Activated CD8-positive, alpha-beta memory T cell treated with anti-CD3 and anti-CD28 coated beads, Interleukin-2, amount 50 U/mL, for 1 hour (primary cell): Measurements from ENCODE around the gene OR4D10.

ENCODE experiments used
- DNase-seq: peaks from one replicate; pipeline ENCODE4 v3.0.0-alpha.2; 2020; ENCODE audit errors: extremely low read depth

OR4D10 gene

GRCh38 chr11:59523541-59523940, 50.4 kb downstream of the OR4D10 start:
- DNase-seq, result no peak

GRCh38 chr11:59528711-59529110, 55.6 kb downstream of the OR4D10 start:
- DNase-seq, result no peak
